GM04503 (cell line): ENCODE data around the gene LAMTOR2.
"Not testable (repeated sequence)": the region's sequence is repeated elsewhere in the genome, so short reads cannot be mapped to it uniquely, and the experiment has no call there.

ENCODE experiments used
- DNase-seq: peaks from one replicate; pipeline ENCODE4 v3.0.0-alpha.2; 2012; ENCODE audit warnings: low read depth

LAMTOR2 gene

DNA sequence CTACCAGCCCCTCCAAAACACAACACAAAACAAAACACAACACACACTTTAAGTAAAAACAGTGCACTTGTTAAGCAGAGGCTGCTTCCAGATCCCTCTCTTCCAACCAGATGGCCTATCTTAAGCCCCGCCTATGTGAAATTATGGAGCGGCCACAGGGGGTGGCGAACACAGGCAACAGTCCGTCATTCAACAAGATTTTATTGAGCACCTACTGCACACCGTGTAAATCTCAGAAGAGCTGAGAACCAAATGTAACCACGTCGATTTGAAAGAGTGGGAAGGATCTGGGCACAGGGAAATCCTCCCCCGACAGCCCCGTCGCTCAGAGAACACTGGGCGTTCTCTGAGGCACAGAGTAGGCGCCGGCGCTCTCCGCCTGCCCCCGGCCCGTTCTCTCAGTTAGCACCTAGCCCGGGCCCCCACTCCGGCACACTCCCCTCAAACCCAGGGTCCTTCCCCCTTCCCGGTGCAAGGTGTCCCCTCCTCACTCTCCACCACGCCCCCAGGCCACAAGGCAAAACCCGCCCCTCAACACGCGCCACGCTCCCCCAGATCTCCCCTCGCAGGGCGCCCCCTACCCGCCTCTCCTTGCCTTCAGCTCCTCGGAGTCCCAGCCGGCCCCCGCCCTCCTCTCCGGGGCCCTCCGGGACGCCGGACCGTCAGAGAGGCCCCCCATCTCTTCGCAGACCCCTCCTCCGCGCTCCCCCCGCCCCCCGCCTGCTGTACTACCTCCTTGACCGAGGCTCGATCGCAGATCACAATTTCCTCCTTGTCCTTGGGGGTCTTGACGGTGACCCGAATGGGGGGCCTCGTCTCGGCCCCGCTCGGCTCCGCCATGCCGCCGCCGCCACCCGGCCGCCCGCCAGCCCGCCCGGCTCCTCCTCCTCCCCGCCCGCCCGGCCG, 1.5 kb upstream of the LAMTOR2 start:
- no peak for DNase-seq

DNA sequence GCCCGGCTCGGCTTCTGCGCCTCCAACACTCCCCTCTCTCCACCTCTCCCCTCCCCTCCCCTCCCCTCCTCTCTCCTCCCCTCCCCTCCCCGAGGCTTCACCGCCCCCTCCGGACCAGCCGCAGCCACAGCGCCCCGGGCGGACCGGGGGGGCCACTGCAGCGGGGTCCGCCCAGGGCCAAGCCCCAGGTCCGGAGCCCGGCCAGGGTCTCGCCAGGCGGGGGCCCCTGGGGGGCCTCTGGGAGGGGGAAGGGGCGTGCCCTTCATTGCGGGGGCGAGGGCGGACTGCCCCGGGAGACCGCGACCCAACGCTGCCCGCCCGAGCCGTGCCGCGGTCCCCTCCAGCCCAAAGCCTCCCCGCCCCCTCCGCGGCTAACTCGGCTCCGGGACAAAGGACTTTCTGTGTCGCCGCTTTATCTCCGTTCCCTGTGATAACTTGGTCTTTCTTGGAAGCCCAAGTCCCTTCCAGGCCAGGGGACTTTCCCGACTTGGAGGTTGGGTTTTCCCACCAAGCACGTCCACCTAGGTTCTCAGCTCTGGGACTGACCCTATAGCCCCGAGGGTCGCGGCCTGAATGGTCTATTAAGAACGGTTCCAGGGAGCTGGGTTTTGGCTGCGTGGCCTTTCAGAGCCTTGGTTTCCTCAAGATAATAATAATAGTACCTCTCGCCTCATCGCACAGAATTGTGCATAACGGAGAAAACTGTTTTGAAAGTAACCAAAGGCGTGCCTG, 648 bp upstream of the LAMTOR2 start, which contains the start of gene UBQLN4:
TSS of gene UBQLN4 (minus strand) at position 31 of the 732 bp plus-strand sequence. CDS start 97 bp downstream, outside the sequence.
- DNase-seq = no peak

DNA sequence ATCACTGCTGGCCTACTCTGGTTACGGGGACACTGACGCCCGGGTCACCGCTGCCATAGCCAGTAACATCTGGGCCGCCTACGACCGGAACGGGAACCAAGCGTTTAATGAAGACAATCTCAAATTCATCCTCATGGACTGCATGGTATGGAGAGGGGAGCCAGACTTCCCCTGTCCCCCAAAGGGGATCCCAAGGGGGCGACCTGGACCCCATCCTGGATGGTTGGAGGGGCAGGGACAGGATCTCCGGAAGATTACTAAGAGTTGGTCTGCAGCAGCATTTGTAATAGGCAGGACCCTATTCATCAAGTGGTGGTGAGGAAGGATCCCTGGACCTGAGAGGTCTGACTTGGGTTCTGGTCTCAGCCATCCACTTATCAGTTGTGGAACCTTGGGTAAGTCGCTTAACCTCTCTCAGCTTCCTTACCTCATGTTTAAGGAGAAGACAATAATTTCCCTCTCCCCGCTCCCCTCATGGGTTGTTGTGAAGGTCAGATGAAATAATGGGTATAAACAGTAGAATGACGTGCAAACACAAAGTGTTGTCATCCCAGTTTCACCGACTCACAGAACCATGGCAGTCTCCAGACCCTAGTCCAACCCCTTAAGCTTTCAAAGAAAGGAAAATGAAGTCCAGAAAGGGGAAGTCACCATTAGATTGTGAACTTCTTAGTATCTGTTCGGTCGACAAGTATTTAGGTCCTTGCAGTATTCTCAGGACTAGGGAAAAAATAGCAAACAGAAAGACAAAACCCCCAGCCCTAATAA, 883 bp downstream of the LAMTOR2 start:
- DNase-seq = no peak

DNA sequence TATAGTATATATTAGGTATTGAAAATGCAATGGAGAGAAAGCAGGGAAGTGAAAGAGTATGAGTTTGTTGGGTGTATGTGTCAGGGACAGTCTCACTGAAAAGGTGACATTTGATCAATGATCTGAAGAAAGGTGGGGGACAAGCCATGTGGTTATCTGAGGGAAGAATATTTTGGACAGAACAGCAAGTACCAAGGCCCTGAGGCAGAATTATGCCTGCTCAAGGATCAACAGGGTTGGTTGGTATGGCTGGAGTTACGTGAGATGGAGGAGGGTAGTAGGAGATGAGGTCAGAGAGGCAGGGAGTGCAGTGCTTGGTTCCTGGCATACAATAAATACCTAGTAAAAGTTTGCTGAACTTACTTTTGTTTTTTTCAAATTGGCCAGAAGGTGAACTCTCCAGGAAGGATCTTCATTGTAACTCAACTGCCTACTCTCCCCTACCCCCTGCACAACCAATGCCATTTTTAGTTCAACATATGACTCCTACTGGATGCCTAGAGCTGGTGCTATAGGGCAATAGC, 1.8 kb downstream of the LAMTOR2 start:
- no peak for DNase-seq

DNA sequence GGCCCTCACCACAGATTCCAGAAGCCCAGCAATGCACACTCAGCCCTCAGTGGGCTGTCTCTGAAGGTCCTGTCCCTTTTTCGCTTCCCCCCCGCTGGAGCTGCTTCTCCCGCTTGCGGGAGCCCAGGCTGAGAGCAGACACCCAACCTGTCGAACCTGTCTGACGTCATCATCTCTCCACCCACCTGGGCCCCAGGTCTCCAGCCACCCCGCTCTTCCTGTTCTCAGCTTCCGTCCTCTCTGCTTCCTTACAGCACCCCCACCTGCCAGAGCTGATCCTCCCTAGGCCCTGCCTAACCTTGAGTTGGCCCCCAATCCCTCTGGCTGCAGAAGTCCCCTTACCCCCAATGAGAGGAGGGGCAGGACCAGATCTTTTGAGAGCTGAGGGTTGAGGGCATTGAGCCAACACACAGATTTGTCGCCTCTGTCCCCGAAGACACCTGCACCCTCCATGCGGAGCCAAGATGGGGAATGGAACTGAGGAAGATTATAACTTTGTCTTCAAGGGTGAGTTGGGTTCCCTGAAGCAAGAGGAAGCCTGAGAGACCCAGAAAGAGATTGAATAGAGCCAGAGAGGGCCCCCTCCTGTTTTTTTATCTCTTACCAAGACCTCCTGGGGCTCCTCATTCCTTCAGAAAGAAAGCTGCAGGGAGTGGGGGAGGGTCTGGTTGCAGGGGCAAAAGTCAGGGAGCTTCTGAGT, 6.5 kb downstream of the LAMTOR2 start, which contains the start of gene RAB25:
TSS of gene RAB25 (plus strand) at position 224 of the 700 bp plus-strand sequence. CDS start at position 465, 241 bp downstream.
- no peak for DNase-seq

DNA sequence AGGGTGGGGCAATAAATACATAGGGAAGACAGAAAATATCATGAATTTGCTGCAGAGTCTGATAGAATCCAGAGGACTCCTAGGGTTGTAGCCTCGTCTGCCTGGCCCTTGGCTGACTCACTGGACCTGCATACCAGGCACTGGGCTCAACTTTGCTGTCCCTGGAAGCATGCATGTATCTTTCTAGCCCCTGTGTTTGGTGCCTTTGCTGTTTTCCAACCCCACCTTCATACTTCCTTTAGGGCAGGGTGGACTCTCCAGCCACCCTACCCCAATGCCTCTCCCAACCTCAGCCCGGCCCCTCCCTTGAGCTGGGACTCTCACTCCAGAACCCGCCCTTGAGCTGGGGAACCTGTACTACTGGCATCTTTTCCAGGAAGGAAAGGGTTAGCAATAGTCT, 7.6 kb downstream of the LAMTOR2 start:
- DNase-seq = no peak

DNA sequence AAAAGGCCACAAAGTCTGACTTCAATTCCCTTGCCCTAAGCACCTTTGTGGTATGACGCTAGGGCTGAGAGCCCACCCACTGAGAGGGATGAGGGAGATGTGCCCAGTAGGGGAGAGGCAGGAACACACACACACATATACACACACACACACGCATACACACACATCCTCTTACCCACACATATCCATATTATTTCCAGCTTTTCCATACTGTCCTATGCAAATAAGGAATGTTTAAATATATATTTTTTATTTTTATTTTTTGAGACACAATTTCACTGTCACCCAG, 9.4 kb downstream of the LAMTOR2 start:
- no peak for DNase-seq

DNA sequence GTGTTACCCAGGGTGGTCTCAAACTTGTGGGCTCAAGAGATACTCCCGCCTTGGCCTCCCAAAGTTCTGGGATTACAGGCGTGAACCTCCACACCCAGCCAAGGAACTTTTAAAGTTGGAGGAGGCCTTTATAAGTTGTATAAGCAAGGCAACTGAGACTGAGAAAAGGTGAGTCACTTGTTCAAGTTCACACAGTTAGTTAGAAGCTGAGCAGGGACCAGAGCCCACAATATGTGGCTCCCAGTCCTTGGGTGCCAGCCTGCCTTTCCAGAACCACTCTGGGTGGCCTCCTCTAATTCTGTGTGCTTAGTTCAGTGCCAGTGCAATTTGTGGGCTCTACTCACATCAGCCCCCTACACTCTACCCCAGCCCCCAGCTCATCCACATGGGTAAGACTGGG, 10.0 kb downstream of the LAMTOR2 start:
- DNase-seq = no peak

DNA sequence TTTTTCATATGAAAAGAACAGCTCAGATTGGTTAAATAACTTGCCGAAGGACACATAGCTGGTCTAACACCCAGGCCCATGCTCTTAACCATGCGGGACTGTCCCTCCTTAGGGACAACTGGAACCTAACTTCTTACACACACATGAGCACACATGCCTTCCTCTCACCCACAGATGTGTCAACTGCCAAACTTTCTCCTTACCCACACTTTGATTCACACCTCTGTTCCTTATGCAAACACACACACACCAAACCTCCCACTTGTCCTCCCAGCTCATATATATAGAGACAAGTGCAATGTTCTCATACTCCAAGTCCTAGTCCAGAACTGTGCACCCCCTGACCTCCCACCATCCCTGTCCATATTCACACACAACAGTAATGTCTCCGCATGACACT, 10.6 kb downstream of the LAMTOR2 start:
- no peak for DNase-seq

DNA sequence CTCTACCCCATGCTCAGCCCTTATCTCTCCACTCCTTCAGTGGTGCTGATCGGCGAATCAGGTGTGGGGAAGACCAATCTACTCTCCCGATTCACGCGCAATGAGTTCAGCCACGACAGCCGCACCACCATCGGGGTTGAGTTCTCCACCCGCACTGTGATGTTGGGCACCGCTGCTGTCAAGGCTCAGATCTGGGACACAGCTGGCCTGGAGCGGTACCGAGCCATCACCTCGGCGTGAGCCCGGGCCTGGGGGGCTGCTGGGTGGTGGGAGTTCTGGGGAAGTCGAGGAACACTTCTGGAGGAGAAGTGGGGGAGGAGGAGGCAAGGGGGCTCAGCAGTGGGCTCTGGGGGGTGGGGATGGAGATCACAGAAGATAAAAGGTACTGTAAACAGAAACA, 11.3 kb downstream of the LAMTOR2 start:
- DNase-seq = no peak

DNA sequence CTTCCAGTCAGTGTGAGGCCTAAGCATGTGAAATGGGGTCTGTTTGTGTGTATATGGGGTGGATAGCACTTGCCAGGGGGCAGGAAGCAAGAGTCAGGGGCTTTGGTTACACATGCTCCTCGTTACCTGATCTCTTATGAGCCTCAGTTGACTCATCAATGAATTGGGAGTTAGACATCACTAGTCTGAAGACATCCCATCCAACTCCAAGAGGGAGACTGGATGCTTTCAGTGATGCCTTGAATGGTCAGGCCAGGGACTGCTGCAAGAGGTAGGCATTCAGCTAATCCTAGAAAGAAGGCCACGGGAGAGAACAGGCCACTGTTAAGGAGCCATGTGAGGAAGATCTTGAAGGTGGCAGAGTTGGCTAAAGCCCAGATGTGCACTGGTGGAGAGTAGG, 12.7 kb downstream of the LAMTOR2 start:
- no peak for DNase-seq

DNA sequence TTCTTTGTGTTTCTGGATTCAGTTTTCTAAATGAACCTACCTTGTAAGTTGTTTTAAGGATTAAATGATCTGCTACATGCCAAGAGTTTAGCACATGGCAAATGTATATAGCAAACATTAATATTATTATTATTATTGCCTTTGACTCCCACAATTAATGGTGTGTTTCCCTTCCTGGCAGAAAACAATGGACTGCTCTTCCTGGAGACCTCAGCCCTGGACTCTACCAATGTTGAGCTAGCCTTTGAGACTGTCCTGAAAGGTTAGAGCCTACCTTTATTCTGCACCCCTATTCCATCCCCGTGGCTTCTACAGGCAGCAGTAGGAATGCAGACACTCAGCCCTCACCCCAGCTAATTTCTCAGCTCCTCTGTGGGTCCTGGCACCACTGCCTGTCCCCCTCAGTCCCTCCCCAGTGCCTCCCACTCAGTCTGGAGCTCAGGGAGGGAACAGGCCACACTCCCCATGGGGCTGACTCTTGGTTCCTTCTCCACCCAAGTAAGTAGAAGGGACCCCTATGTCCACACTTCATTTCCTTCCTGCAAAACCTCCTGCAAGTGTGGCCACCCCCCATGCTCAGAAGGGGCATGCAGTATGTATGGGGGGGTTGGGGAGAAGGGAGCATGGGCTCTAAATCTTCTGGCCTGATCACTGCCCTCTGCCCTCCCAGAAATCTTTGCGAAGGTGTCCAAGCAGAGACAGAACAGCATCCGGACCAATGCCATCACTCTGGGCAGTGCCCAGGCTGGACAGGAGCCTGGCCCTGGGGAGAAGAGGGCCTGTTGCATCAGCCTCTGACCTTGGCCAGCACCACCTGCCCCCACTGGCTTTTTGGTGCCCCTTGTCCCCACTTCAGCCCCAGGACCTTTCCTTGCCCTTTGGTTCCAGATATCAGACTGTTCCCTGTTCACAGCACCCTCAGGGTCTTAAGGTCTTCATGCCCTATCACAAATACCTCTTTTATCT, 15.2 kb downstream of the LAMTOR2 start:
- no peak for DNase-seq

DNA sequence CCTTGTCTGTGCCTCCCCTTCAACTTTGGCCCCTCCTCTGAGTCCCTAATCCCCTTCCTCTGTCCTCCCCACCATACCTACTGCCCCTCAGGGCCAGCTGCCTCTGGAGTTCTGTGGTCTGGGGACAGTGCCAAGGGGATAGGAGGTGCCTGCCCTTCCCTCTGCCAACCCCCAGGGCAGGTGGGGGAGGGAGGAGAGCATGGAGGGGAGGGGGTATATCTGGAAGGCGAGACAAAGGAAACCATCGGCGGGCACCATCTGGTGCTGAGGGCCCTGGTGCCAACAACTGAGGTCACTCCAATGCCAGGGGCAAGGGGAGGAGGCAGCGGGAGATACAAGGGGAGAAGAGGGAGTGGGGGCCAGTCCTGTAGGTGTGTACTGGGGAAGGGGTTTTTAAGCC, 16.0 kb downstream of the LAMTOR2 start:
- no peak for DNase-seq

DNA sequence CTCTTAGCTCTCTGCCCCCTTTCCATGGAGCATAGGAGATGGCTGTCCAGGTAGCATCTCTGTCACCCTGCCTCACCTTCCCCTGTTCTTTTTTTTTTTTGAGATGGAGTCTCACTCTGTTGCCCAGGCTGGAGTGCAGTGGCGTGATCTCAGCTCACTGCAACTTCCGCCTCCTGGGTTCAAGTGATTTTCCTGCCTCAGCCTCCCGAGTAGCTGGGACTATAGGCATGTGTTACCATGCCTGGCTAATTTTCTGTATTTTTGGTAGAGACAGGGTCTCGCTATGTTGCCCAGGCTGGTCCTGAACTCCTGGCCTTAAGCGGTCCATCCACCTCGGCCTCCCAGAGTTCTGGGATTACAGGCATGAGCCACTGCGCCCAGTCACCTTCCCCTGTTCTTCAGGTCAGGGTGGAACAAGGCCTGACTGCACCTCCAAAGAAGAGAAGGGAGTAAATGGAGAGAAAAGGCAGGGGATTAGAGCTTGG, 16.8 kb downstream of the LAMTOR2 start:
- DNase-seq = not testable (repeated sequence)

DNA sequence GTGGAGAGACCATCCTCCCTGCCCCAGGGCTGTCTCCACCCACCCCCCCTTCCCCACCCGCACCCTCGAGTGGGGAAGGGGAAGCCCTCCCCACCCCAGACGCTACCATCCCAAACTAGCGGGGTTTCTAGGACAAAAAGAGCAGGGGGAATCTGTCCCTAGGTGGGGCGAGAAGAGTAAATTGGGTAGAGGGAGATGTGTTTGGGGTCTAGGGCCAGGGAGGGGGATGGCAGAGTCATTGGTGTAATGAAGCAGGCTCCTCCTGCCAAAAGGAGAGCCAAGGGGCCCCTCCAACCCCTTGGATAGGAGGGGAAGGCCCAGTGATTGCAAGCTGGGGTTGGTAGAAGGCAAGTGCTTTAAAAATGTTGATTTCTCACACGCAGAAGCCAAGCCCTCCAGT, 17.7 kb downstream of the LAMTOR2 start:
- DNase-seq = no peak

DNA sequence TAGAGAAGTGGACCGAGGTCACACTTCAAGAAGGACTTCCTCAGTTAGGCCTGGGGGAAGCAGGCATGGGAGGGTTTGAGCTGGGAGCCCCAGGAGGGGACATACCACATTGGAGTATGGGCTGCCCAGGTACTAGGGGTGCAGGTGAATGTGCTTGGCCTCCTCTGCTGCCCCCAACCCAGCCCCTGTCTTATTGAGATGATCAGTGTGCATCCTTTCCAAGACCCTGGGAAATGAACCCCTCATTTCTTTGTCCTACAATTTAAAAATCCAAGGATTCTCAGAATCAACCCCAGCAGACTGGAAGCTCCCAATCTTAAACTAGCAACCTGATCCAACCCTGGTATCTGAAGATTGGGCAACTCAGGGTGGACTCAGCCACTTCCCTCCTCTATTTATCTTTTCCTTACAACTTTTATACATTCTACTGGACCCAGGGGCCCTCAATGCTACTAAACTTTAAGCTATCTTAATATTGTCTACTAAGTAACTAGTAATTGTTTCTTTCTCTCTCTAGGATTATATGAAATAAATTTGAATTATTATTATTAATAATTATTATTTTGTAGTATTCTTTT, 18.6 kb downstream of the LAMTOR2 start:
- DNase-seq = no peak

DNA sequence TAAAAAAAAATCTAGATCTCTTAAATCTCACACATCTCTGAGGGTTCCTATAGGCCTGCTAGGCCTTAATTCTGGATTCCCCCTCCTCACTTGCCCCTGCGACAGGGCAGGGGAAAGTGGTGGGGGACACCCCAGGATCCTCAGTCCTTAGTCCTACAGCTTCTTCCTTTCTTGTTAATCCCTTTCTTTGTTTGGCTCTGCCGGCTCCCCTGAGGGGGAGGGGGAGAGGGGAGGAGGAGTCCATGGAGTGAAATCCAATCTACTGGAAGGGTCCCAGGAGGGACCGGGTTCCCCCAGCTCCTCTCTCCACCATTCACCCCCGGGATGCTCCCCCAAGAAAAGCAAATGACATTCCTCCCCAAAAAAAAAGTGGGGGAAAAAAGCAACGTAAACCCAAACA, 19.2 kb downstream of the LAMTOR2 start:
- DNase-seq = no peak

DNA sequence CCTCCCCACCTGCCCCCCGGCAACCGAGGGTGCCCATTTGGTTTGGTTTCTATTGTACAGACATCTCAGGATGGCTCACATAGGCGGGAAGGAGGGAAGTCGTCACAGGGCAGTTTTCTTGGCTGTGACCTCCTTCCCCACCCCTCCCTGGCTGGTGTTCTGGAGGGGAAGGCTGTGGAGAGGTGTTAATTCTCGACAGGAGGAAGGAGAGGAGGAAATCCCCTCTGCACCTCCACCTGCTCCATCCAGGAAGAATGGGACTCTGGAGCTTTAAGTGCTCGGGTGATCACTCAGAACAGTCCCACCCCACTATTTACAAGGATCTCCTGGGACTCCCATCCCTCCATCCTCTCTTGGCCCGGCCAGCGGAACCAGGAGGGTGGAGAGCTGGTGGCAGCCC, 20.1 kb downstream of the LAMTOR2 start:
- DNase-seq = no peak

DNA sequence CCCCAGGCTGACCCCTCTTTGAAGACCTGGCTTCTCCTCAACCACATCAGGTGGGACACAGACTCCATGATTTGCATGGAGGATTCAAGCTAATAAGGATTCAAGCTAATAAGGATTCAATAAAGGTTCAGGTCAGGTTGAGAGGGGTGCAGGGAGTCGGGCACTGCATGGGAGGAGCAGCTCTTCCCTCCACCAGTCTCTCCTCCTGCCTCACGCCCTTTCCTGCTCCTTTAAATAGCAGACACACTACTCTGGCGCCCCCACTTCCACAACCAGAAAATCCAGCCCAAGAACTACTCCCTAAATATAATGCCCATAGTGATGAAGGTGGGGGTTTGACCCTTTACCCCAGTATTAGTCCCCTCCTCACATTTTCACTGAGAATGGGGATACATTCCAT, 20.6 kb downstream of the LAMTOR2 start:
- no peak for DNase-seq

DNA sequence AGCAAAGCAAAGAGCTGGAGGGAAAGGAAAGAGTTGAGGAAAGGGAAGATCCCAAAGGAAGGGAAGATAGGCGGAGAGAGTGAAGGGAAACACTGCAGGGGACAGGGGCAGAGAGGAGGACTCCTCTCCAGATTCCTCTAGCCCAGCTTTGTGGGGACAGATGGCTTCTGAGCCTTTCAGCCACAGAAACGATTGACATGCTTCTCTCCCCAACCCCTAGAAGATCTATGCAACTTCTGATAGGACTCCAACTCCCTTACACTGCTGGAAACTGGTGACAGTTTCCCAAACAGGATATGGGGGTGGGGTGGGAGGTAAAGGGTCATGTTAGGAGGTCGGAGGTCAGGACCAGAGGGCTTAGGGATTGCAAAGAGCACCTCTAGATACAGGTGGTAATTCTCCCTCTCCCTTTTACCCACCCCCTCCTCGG, 21.2 kb downstream of the LAMTOR2 start:
- no peak for DNase-seq
